Lower lobe of right lung (tissue), 2 donors: ENCODE measurements around the gene YES1. TPM values are rescaled to one million over a fixed set of nuclear protein-coding genes. Genes with fewer than 3 reads are reported as not detected.
A peak's percentile ranks its signal among the peaks of the same experiment; 100 is the strongest.

Source experiments
- ATAC-seq, 2 donors: fragments of 200-7000 bp; cut with Tn5 transposase; one replicate each; pipeline ENCODE4 v1.9.1; 2020 to 2022; ENCODE audit warnings: mild to moderate bottlenecking in 2 of 2, moderate library complexity in 2 of 2
- DNase-seq: peaks from one replicate; pipeline ENCODE4 v3.0.0-alpha.2; 2020
- H3K27ac ChIP-seq: fragments of 200-600 bp; one replicate; pipeline ENCODE4 v1.8.0; 2022
- H3K27me3 ChIP-seq: fragments of 200-600 bp; one replicate; pipeline ENCODE4 v1.8.0; 2022; ENCODE audit warnings: low read depth
- H3K36me3 ChIP-seq: fragments of 200-600 bp; one replicate; pipeline ENCODE4 v1.8.0; 2022; ENCODE audit warnings: mild to moderate bottlenecking
- H3K4me1 ChIP-seq: fragments of 200-600 bp; one replicate; pipeline ENCODE4 v1.8.0; 2022
- H3K4me3 ChIP-seq: fragments of 200-600 bp; one replicate; pipeline ENCODE4 v1.8.0; 2022; ENCODE audit warnings: mild to moderate bottlenecking
- H3K9me3 ChIP-seq: fragments of 200-600 bp; one replicate; pipeline ENCODE4 v1.8.0; 2022
- CTCF ChIP-seq: fragments of 200-600 bp; IDR thresholded peaks from one replicate; pipeline ENCODE4 v1.8.0; 2022; ENCODE audit warnings: antibody characterized with exemption, mild to moderate bottlenecking
- intact Hi-C: fragments of 100-400 bp; cut with DNase I; formaldehyde crosslinking; loops from one replicate; pipeline ENCODE4 v1.11.0; 2022
- total RNA-seq: library from RNA; stranded (reverse); fragmentation: NEBNext Ultra II Directional; extraction: Animal tissue kit (Norgen Biotek cat#: 25700); gene quantifications from one replicate; pipeline ENCODE4 v1.2.1, GENCODE V29; 2021
- donor health status: DM: no; HTN: yes; CAD: no; lungs with severe emphysema.

The YES1 gene
- total RNA-seq, 1 donor from 2014 or later: 42.0 TPM

- DNase-seq (no peak), ATAC-seq (peak in 1 of 2 donors; percentile 6)
- Histone ChIP-seq H3K27ac (no peak overlapping the region), H3K9me3 (no peaks in the 10 kb centered on the region), H3K4me1 (peaks cover 19% of the 10 kb centered on the region), H3K36me3 (peaks cover 16% of the 10 kb centered on the region), H3K4me3 (no peak overlapping the region), H3K27me3 (no peaks in the 10 kb centered on the region)
- TF ChIP-seq CTCF: no peak
- intact Hi-C loops: no loop called here
Measured at GRCh38 chr18:709771-710170, 102.3 kb downstream of the YES1 start.

- TF ChIP-seq CTCF: no peak
- Histone ChIP-seq H3K9me3 (no peaks in the 10 kb centered on the region), H3K4me3 (no peak overlapping the region), H3K36me3 (peaks cover 17% of the 10 kb centered on the region), H3K27ac (no peak overlapping the region), H3K27me3 (no peaks in the 10 kb centered on the region), H3K4me1 (peaks cover 26% of the 10 kb centered on the region)
- ATAC-seq: no peak
- intact Hi-C loops: no loop called here
- DNase-seq: no peak
Measured at GRCh38 chr18:708096-708495, 103.9 kb downstream of the YES1 start.

DNA sequence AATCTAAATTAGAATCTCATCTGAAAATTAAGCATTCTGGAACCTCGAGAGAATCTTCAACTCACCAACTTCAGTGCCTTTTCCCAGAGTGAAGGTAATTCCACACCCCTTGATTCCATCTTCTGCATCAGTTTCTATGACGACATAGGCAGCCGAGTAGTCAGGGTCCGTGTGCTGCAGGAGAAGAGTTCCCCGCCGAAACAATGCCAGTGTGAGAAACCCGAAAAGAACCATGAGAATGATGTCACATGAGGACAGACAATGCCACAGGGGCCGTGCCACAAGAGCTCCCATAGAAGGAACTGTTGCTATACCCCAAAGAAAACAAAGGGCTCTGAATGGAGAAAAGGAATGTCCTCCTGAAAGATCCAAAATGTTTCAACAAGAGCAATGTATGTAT, 105.6 kb downstream of the YES1 start:
- Histone ChIP-seq H3K36me3 (peaks cover 17% of the 10 kb centered on the region), H3K4me3 (no peak overlapping the region), H3K4me1 (peaks cover 26% of the 10 kb centered on the region), H3K9me3 (no peaks in the 10 kb centered on the region), H3K27me3 (no peaks in the 10 kb centered on the region), H3K27ac (no peak overlapping the region)
- no peak for DNase-seq
- intact Hi-C loops: no loop called here
- ATAC-seq: no peak
- no peak for TF ChIP-seq CTCF

DNA sequence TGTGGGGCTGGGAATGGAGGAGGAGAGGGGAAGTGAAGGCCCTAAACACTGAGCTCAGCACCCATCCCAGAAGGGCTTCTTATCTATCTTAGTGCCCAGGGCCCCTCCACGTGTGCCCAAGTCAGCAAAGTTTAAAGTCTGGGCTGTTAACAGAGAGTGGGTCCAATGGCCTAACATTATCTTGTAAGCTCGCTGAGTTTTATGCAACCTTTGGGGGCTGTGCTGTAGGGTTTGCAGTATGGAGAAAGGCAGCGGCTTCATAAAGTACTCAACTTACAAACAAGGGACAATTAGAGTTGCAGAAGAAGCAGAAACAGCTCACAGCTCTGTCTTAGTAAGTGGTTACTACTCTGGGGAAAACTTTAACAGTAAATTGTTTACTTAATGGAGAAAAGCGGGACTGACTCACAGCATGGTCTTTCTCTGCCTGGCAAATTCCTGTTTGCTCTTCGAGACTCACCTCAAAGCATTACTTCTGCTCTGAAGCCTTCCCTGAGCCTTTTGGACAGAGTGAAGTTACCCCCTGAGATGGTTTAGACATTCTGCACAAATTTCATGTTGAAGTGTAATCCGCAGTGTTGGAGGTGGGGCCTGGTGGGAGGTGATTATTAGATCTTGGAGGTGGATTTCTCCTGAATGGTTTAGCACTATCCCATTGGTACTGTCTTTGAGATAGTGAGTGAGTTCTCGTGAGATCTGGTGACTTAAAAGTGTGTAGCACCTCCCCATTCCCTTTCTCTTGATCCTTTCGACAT, 108.7 kb downstream of the YES1 start:
- TF ChIP-seq CTCF: no peak
- no peak overlapping the region for H3K4me3 ChIP-seq
- H3K27me3 ChIP-seq: no peaks in the 10 kb centered on the region
- peak; percentile 23 to 27 for ATAC-seq
- H3K27ac ChIP-seq: no peak overlapping the region
- H3K9me3 ChIP-seq: no peaks in the 10 kb centered on the region
- DNase-seq: no peak
- peaks cover 9% of the 10 kb centered on the region for H3K4me1 ChIP-seq
- intact Hi-C loops: no loop called here
- peaks cover 23% of the 10 kb centered on the region for H3K36me3 ChIP-seq

DNA sequence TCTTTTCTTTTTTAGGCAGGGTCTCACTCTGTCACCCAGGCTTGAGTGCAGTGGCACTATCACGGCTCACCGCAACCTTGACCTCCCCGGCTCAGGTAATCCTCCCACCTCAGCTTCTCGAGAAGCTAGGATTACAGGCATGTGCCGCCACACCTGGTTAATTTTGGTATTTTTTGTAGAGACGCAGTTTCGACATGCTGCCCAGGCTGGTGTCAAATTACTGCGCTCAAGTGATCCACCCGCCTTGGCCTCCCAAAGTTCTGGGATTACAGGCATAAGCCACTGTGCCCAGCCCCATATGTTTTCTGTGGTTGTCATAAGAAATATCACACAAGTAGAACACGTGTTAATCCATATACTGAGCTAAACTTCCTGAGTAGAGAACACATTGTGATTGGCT, 114.2 kb downstream of the YES1 start:
- no peak for TF ChIP-seq CTCF
- Histone ChIP-seq H3K36me3 (peaks cover 36% of the 10 kb centered on the region), H3K4me1 (no peaks in the 10 kb centered on the region), H3K4me3 (no peak overlapping the region), H3K9me3 (no peaks in the 10 kb centered on the region), H3K27me3 (no peaks in the 10 kb centered on the region), H3K27ac (no peak overlapping the region)
- peak; percentile 53 to 81 for ATAC-seq
- intact Hi-C loops: no loop called here
- no peak for DNase-seq
